ENCODE measurements around the gene TPTE.
"Not testable (repeated sequence)": the region's sequence is repeated elsewhere in the genome, so short reads cannot be mapped to it uniquely, and the experiment has no call there.

GRCh38 chr21:10479875-10480274, 41.5 kb upstream of the TPTE start:
- TF ChIP-seq CTCF (conservative IDR thresholded peaks at IDR 0.05; ENCODE audit: low read depth, low read length); EZH2 (IDR thresholded peaks at IDR 0.05; ENCODE audit: low read length, unreplicated experiment): not testable (repeated sequence)
